HEK293 (cell line): ENCODE data around the gene IDUA.

Experiments used
- GLIS1 ChIP-seq: fragments of 450-650 bp; formaldehyde crosslinking; IDR thresholded peaks from 2 replicates; pipeline ENCODE4 v1.5.1; 2016; ENCODE audit warnings: missing biosample characterization, missing genetic modification characterization
- KLF1 ChIP-seq: fragments of 450-650 bp; formaldehyde crosslinking; IDR thresholded peaks from 2 replicates; pipeline ENCODE4 v1.5.1; 2016; ENCODE audit warnings: missing biosample characterization, missing genetic modification characterization
- KLF8 ChIP-seq: fragments of 450-650 bp; formaldehyde crosslinking; IDR thresholded peaks from 2 replicates; pipeline ENCODE4 v1.5.1; 2016; ENCODE audit warnings: missing biosample characterization, missing genetic modification characterization
- SP2 ChIP-seq: fragments of 450-650 bp; formaldehyde crosslinking; IDR thresholded peaks from 2 replicates; pipeline ENCODE4 v1.5.1; 2016; ENCODE audit warnings: missing biosample characterization, missing genetic modification characterization
- SP7 ChIP-seq: fragments of 450-650 bp; formaldehyde crosslinking; IDR thresholded peaks from 2 replicates; pipeline ENCODE4 v1.5.1; 2016; ENCODE audit warnings: missing biosample characterization, missing genetic modification characterization
- ZBTB20 ChIP-seq: fragments of 450-650 bp; formaldehyde crosslinking; IDR thresholded peaks from 2 replicates; pipeline ENCODE4 v1.5.1; 2016; ENCODE audit warnings: missing biosample characterization, missing genetic modification characterization
- ZBTB21 ChIP-seq: fragments of 450-650 bp; formaldehyde crosslinking; IDR thresholded peaks from 2 replicates; pipeline ENCODE4 v1.5.1; 2017; ENCODE audit warnings: missing biosample characterization, missing genetic modification characterization
- ZBTB8A ChIP-seq: fragments of 450-650 bp; formaldehyde crosslinking; IDR thresholded peaks from 2 replicates; pipeline ENCODE4 v1.5.1; 2016; ENCODE audit warnings: missing biosample characterization, missing genetic modification characterization
- ZEB2 ChIP-seq: fragments of 450-650 bp; formaldehyde crosslinking; IDR thresholded peaks from 2 replicates; pipeline ENCODE4 v1.5.1; 2016; ENCODE audit warnings: missing biosample characterization, missing genetic modification characterization
- ZFHX2 ChIP-seq: fragments of 450-650 bp; formaldehyde crosslinking; conservative IDR thresholded peaks from 2 replicates; pipeline ENCODE4 v1.5.1; 2016; ENCODE audit warnings: missing biosample characterization, missing genetic modification characterization
- ZIC2 ChIP-seq: fragments of 450-650 bp; formaldehyde crosslinking; IDR thresholded peaks from 2 replicates; pipeline ENCODE4 v1.5.1; 2016; ENCODE audit warnings: missing biosample characterization, missing genetic modification characterization
- ZNF146 ChIP-seq: fragments of 450-650 bp; formaldehyde crosslinking; IDR thresholded peaks from 2 replicates; pipeline ENCODE4 v1.5.1; 2016; ENCODE audit warnings: missing biosample characterization, missing genetic modification characterization
- ZNF16 ChIP-seq: fragments of 450-650 bp; formaldehyde crosslinking; IDR thresholded peaks from 2 replicates; pipeline ENCODE4 v1.5.1; 2016; ENCODE audit warnings: low read depth, missing biosample characterization, missing genetic modification characterization
- ZNF174 ChIP-seq: fragments of 450-650 bp; formaldehyde crosslinking; IDR thresholded peaks from 2 replicates; pipeline ENCODE4 v1.5.0; 2017; ENCODE audit warnings: missing biosample characterization, mild to moderate bottlenecking, missing genetic modification characterization
- ZNF19 ChIP-seq: fragments of 450-650 bp; formaldehyde crosslinking; IDR thresholded peaks from 2 replicates; pipeline ENCODE4; 2016; ENCODE audit warnings: missing biosample characterization, missing genetic modification characterization, low read depth
- ZNF202 ChIP-seq: fragments of 450-650 bp; formaldehyde crosslinking; IDR thresholded peaks from 2 replicates; pipeline ENCODE4 v1.5.1; 2016; ENCODE audit warnings: missing biosample characterization, missing genetic modification characterization, borderline replicate concordance
- ZNF23 ChIP-seq: fragments of 450-650 bp; formaldehyde crosslinking; IDR thresholded peaks from 2 replicates; pipeline ENCODE4 v1.5.1; 2016; ENCODE audit warnings: missing biosample characterization, missing genetic modification characterization, borderline replicate concordance
- ZNF391 ChIP-seq: fragments of 450-650 bp; formaldehyde crosslinking; IDR thresholded peaks from 2 replicates; pipeline ENCODE4 v1.5.1; 2016; ENCODE audit warnings: low read depth, missing biosample characterization, missing genetic modification characterization, borderline replicate concordance
- ZNF394 ChIP-seq: fragments of 450-650 bp; formaldehyde crosslinking; IDR thresholded peaks from 2 replicates; pipeline ENCODE4 v1.5.1; 2016; ENCODE audit warnings: missing biosample characterization, missing genetic modification characterization, mild to moderate bottlenecking, moderate library complexity, borderline replicate concordance
- ZNF530 ChIP-seq: fragments of 450-650 bp; formaldehyde crosslinking; IDR thresholded peaks from 2 replicates; pipeline ENCODE4 v1.5.1; 2016; ENCODE audit warnings: low read depth, missing biosample characterization, missing genetic modification characterization
- ZNF544 ChIP-seq: fragments of 450-650 bp; formaldehyde crosslinking; IDR thresholded peaks from 2 replicates; pipeline ENCODE4 v1.5.0; 2017; ENCODE audit warnings: missing biosample characterization, missing genetic modification characterization
- ZNF555 ChIP-seq: fragments of 450-650 bp; formaldehyde crosslinking; conservative IDR thresholded peaks from 2 replicates; pipeline ENCODE4 v1.5.1; 2017; ENCODE audit warnings: missing biosample characterization, mild to moderate bottlenecking, missing genetic modification characterization, inconsistent platforms
- ZNF629 ChIP-seq: fragments of 450-650 bp; formaldehyde crosslinking; IDR thresholded peaks from 2 replicates; pipeline ENCODE4 v1.5.1; 2017; ENCODE audit warnings: missing biosample characterization, missing genetic modification characterization
- TF ChIP-seq, protein P1 (sequence below): fragments of 450-650 bp; formaldehyde crosslinking; optimal IDR thresholded peaks from 2 replicates; pipeline ENCODE3; 2016; ENCODE audit warnings: missing biosample characterization, mild to moderate bottlenecking, missing genetic modification characterization
- TF ChIP-seq, protein P2 (sequence below): fragments of 450-650 bp; formaldehyde crosslinking; IDR thresholded peaks from 2 replicates; pipeline ENCODE4 v1.5.1; 2016; ENCODE audit warnings: missing biosample characterization, missing genetic modification characterization
- TF ChIP-seq, protein P3 (sequence below): fragments of 450-650 bp; formaldehyde crosslinking; IDR thresholded peaks from 2 replicates; pipeline ENCODE4 v1.5.1; 2016; ENCODE audit warnings: missing biosample characterization, missing genetic modification characterization
- TF ChIP-seq, protein P4 (sequence below): fragments of 450-650 bp; formaldehyde crosslinking; IDR thresholded peaks from 2 replicates; pipeline ENCODE4 v1.5.1; 2016; ENCODE audit warnings: missing biosample characterization, missing genetic modification characterization
- TF ChIP-seq, protein P5 (sequence below): fragments of 450-650 bp; formaldehyde crosslinking; IDR thresholded peaks from 2 replicates; pipeline ENCODE4 v1.5.1; 2017; ENCODE audit warnings: missing biosample characterization, missing genetic modification characterization
- TF ChIP-seq, protein P6 (sequence below): fragments of 450-650 bp; IDR thresholded peaks from 2 replicates; pipeline ENCODE4 v1.5.1; 2018; ENCODE audit warnings: missing biosample characterization, mild to moderate bottlenecking, missing genetic modification characterization

The IDUA gene

DNA sequence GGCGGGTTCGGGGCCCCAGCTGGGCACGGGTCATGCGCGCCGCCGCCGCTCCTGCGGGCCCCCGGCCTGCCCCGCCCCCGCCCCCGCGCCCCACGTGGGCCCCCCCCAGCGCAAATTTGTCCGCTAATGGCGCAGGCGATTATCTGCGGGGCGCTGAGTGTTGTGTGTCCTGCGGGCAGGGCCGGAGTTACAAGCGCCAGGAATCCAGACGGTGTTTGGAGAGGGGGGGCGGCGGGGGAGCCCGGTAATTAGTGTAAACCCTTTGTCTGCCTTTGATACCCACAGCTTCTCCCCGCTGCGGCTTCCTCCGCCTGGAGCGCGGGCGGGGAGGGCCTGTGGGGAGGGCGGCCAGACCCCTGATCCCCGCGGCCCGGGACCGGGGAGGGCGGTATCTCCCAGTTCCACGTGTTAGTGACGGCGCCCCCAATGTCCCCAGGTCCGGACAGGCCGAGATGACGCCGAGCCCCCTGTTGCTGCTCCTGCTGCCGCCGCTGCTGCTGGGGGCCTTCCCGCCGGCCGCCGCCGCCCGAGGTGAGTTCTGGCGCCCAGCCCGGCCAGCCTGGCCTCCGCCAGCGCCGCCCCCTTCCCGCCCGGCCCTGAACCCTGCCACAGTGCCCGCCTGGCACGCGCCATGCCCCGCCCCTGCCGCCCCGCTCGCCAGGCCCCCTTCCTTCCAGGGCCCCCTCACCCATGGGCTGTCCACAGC, 25.3 kb downstream of the IDUA start (continued):
- TF ChIP-seq ZBTB20: peak; percentile 83
- TF ChIP-seq, protein P1, sequence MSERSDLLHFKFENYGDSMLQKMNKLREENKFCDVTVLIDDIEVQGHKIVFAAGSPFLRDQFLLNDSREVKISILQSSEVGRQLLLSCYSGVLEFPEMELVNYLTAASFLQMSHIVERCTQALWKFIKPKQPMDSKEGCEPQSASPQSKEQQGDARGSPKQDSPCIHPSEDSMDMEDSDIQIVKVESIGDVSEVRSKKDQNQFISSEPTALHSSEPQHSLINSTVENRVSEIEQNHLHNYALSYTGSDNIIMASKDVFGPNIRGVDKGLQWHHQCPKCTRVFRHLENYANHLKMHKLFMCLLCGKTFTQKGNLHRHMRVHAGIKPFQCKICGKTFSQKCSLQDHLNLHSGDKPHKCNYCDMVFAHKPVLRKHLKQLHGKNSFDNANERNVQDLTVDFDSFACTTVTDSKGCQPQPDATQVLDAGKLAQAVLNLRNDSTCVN (tag by site-specific recombination): peak; percentile 45
- TF ChIP-seq ZNF629: no peak
- TF ChIP-seq ZNF391 (tag by site-specific recombination): no peak
- TF ChIP-seq ZNF23 (tag by site-specific recombination): no peak
- TF ChIP-seq GLIS1: peak; percentile 71
- TF ChIP-seq ZIC2 (tag by site-specific recombination): peak; percentile 96
- no peak for TF ChIP-seq ZBTB21 (tag by site-specific recombination)
- peak; percentile 30; the same call in 1 of the 2 replicates for TF ChIP-seq SP2 (tag by site-specific recombination)
- no peak for TF ChIP-seq ZNF16 (tag by site-specific recombination)
- no peak for TF ChIP-seq ZNF544 (tag by site-specific recombination)
- peak; percentile 84 for TF ChIP-seq ZNF394 (tag by site-specific recombination)
- TF ChIP-seq SP7 (tag by site-specific recombination): peak; percentile 74
- TF ChIP-seq ZNF202 (tag by site-specific recombination): no peak
- TF ChIP-seq ZNF19 (tag by site-specific recombination): no peak
- TF ChIP-seq KLF1 (tag by site-specific recombination): 0 out of 2 replicates have a peak, but pooled peaks have one; percentile 15
- TF ChIP-seq, protein P2, sequence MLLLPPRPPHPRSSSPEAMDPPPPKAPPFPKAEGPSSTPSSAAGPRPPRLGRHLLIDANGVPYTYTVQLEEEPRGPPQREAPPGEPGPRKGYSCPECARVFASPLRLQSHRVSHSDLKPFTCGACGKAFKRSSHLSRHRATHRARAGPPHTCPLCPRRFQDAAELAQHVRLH (tag by site-specific recombination): no peak
- TF ChIP-seq, protein P3, sequence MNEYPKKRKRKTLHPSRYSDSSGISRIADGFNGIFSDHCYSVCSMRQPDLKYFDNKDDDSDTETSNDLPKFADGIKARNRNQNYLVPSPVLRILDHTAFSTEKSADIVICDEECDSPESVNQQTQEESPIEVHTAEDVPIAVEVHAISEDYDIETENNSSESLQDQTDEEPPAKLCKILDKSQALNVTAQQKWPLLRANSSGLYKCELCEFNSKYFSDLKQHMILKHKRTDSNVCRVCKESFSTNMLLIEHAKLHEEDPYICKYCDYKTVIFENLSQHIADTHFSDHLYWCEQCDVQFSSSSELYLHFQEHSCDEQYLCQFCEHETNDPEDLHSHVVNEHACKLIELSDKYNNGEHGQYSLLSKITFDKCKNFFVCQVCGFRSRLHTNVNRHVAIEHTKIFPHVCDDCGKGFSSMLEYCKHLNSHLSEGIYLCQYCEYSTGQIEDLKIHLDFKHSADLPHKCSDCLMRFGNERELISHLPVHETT (tag by site-specific recombination): no peak
- TF ChIP-seq ZEB2: 0 out of 2 replicates have a peak, but pooled peaks have one; percentile 31
- TF ChIP-seq ZFHX2 (tag by site-specific recombination): peak; percentile 76
- TF ChIP-seq, protein P4, sequence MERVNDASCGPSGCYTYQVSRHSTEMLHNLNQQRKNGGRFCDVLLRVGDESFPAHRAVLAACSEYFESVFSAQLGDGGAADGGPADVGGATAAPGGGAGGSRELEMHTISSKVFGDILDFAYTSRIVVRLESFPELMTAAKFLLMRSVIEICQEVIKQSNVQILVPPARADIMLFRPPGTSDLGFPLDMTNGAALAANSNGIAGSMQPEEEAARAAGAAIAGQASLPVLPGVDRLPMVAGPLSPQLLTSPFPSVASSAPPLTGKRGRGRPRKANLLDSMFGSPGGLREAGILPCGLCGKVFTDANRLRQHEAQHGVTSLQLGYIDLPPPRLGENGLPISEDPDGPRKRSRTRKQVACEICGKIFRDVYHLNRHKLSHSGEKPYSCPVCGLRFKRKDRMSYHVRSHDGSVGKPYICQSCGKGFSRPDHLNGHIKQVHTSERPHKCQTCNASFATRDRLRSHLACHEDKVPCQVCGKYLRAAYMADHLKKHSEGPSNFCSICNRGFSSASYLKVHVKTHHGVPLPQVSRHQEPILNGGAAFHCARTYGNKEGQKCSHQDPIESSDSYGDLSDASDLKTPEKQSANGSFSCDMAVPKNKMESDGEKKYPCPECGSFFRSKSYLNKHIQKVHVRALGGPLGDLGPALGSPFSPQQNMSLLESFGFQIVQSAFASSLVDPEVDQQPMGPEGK (tag by site-specific recombination): peak; percentile 84
- TF ChIP-seq, protein P5, sequence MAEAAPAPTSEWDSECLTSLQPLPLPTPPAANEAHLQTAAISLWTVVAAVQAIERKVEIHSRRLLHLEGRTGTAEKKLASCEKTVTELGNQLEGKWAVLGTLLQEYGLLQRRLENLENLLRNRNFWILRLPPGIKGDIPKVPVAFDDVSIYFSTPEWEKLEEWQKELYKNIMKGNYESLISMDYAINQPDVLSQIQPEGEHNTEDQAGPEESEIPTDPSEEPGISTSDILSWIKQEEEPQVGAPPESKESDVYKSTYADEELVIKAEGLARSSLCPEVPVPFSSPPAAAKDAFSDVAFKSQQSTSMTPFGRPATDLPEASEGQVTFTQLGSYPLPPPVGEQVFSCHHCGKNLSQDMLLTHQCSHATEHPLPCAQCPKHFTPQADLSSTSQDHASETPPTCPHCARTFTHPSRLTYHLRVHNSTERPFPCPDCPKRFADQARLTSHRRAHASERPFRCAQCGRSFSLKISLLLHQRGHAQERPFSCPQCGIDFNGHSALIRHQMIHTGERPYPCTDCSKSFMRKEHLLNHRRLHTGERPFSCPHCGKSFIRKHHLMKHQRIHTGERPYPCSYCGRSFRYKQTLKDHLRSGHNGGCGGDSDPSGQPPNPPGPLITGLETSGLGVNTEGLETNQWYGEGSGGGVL (tag by site-specific recombination): peak; percentile 42; the same call in 1 of the 2 replicates
- no peak for TF ChIP-seq ZNF530
- 0 out of 2 replicates have a peak, but pooled peaks have one; percentile 38 for TF ChIP-seq ZBTB8A (tag by site-specific recombination)
- no peak for TF ChIP-seq KLF8 (tag by site-specific recombination)
- no peak for TF ChIP-seq ZNF555 (tag by site-specific recombination)
- no peak for TF ChIP-seq ZNF146 (tag by site-specific recombination)
- TF ChIP-seq, protein P6, sequence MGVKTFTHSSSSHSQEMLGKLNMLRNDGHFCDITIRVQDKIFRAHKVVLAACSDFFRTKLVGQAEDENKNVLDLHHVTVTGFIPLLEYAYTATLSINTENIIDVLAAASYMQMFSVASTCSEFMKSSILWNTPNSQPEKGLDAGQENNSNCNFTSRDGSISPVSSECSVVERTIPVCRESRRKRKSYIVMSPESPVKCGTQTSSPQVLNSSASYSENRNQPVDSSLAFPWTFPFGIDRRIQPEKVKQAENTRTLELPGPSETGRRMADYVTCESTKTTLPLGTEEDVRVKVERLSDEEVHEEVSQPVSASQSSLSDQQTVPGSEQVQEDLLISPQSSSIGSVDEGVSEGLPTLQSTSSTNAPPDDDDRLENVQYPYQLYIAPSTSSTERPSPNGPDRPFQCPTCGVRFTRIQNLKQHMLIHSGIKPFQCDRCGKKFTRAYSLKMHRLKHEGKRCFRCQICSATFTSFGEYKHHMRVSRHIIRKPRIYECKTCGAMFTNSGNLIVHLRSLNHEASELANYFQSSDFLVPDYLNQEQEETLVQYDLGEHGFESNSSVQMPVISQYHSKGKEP (tag by site-specific recombination): no peak
- TF ChIP-seq ZNF174 (tag by site-specific recombination): no peak
